ENCODE results near the gene LRRC45.

The LRRC45 gene

GRCh38 chr17:82060001-82060380 lies 36.9 kb downstream of the LRRC45 start:
- no peak for TF ChIP-seq TCF4 (CRISPR knock-in tag; IDR thresholded peaks at IDR 0.05; ENCODE audit: borderline replicate concordance)
- TF ChIP-seq CSDC2 (CRISPR knock-in tag; IDR thresholded peaks at IDR 0.05), result no peak
- no peak for TF ChIP-seq TOX (CRISPR knock-in tag; IDR thresholded peaks at IDR 0.05; ENCODE audit: borderline replicate concordance)
- no peak for TF ChIP-seq ZNF565 (CRISPR knock-in tag; conservative IDR thresholded peaks at IDR 0.05; ENCODE audit: low read depth)
- TF ChIP-seq ZNF70 (CRISPR knock-in tag; IDR thresholded peaks at IDR 0.05), result no peak
- no peak for TF ChIP-seq CREB5 (CRISPR knock-in tag; IDR thresholded peaks at IDR 0.05; ENCODE audit: low read depth)
- no peak for TF ChIP-seq PPARA (CRISPR knock-in tag; IDR thresholded peaks at IDR 0.05; ENCODE audit: borderline replicate concordance)
- TF ChIP-seq ZFP3 (CRISPR knock-in tag; IDR thresholded peaks at IDR 0.05), result no peak
- TF ChIP-seq BACH2 (CRISPR knock-in tag; IDR thresholded peaks at IDR 0.05; ENCODE audit: borderline replicate concordance), result no peak
- no peak for TF ChIP-seq ISL1 (CRISPR knock-in tag; IDR thresholded peaks at IDR 0.05)
- TF ChIP-seq ARNTL (CRISPR knock-in tag; IDR thresholded peaks at IDR 0.05; ENCODE audit: borderline replicate concordance, low read depth), result no peak
- no peak for TF ChIP-seq CSRNP3 (CRISPR knock-in tag; IDR thresholded peaks at IDR 0.05)
- TF ChIP-seq GLIS3 (CRISPR knock-in tag; IDR thresholded peaks at IDR 0.05), result no peak
- TF ChIP-seq OSR1 (CRISPR knock-in tag; IDR thresholded peaks at IDR 0.05), result no peak
- no peak for TF ChIP-seq TSHZ2 (CRISPR knock-in tag; IDR thresholded peaks at IDR 0.05)
- TF ChIP-seq SNAI2 (CRISPR knock-in tag; IDR thresholded peaks at IDR 0.05), result no peak
- no peak for TF ChIP-seq ESRRG (CRISPR knock-in tag; IDR thresholded peaks at IDR 0.05)
- ATAC-seq, result peak; percentile 1; the same call in 2 of the 3 replicates

- no peak for TF ChIP-seq ARNTL (CRISPR knock-in tag; IDR thresholded peaks at IDR 0.05; ENCODE audit: borderline replicate concordance, low read depth)
- peak; percentile 1; the same call in 1 of the 3 replicates for ATAC-seq
Measured at GRCh38 chr17:82060614-82061013, 37.5 kb downstream of the LRRC45 start.

- no peak for TF ChIP-seq OSR1 (CRISPR knock-in tag; IDR thresholded peaks at IDR 0.05)
- TF ChIP-seq ISL1 (CRISPR knock-in tag; IDR thresholded peaks at IDR 0.05), result no peak
- no peak for TF ChIP-seq ARNTL (CRISPR knock-in tag; IDR thresholded peaks at IDR 0.05; ENCODE audit: borderline replicate concordance, low read depth)
- TF ChIP-seq ZNF565 (CRISPR knock-in tag; conservative IDR thresholded peaks at IDR 0.05; ENCODE audit: low read depth), result no peak
- TF ChIP-seq TSHZ2 (CRISPR knock-in tag; IDR thresholded peaks at IDR 0.05), result no peak
- TF ChIP-seq CSDC2 (CRISPR knock-in tag; IDR thresholded peaks at IDR 0.05), result no peak
- no peak for TF ChIP-seq GLIS3 (CRISPR knock-in tag; IDR thresholded peaks at IDR 0.05)
- ATAC-seq, result no peak
Measured at GRCh38 chr17:82061047-82061925, 38.2 kb downstream of the LRRC45 start.
